Measurements from ENCODE around the gene LIMCH1. TPM values are rescaled to one million over a fixed set of nuclear protein-coding genes. Genes with fewer than 3 reads are reported as not detected.

LIMCH1 gene
- total RNA-seq, 2 experiments from 2014 or later: not detected

DNA sequence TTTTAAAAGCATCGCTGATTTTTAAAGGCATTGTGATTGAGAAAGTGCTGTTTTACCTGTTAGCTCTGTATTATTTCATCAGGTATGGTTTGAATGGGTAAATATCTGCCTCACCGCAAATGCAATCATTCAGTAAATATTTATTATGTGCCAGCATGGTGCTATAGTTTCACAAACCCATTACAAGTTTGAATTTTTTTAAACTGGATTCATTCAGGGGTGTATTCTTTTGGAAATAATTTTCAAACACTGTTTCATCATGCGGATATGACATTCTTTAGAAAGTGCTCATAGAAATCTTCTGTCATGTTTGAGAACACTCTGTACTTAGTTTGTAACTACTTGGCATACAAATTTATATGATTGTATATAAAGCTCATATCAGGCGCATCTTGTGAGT, 37.2 kb downstream of the LIMCH1 start:
- Mint-ChIP-seq H3K9me3 (no peaks in the 10 kb centered on the region), H3K4me3 (no peak overlapping the region), H3K27ac (no peak overlapping the region), H3K4me1 (ENCODE audit: low read depth) (no peaks in the 10 kb centered on the region), H3K27me3 (peaks cover 2% of the 10 kb centered on the region), H3K36me3 (ENCODE audit: low read depth) (no peaks in the 10 kb centered on the region)
- intact Hi-C loops (cut with micrococcal nuclease): no loop called here
- DNase-seq (no peak), ATAC-seq (no peak)
- ChIA-PET CTCF (no interaction called here), POLR2A (no interaction called here)
- TF ChIP-seq, protein P1, sequence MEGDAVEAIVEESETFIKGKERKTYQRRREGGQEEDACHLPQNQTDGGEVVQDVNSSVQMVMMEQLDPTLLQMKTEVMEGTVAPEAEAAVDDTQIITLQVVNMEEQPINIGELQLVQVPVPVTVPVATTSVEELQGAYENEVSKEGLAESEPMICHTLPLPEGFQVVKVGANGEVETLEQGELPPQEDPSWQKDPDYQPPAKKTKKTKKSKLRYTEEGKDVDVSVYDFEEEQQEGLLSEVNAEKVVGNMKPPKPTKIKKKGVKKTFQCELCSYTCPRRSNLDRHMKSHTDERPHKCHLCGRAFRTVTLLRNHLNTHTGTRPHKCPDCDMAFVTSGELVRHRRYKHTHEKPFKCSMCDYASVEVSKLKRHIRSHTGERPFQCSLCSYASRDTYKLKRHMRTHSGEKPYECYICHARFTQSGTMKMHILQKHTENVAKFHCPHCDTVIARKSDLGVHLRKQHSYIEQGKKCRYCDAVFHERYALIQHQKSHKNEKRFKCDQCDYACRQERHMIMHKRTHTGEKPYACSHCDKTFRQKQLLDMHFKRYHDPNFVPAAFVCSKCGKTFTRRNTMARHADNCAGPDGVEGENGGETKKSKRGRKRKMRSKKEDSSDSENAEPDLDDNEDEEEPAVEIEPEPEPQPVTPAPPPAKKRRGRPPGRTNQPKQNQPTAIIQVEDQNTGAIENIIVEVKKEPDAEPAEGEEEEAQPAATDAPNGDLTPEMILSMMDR (IDR thresholded peaks at IDR 0.05): no peak

DNA sequence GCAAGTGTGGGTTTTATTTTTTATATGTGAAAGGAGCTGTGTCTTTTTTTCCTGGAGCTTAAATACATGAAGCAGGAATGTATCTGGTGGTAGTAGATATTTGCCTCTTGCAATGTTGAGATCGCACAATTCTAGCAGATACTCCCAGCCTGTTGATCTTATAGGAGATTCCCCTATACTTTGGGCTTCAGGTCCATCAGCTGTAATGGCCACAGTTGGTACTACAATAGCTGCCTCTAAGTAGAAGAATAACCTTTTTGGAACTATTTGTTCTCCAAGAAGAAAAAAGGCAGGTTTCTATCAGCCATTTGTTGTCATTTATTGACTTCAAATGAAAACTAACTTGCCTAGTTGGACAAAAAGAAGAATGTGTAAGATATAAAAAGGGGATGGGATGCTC, 37.7 kb downstream of the LIMCH1 start:
- Mint-ChIP-seq H3K27me3 (peaks cover 2% of the 10 kb centered on the region), H3K4me3 (no peak overlapping the region), H3K4me1 (ENCODE audit: low read depth) (no peaks in the 10 kb centered on the region), H3K27ac (no peak overlapping the region), H3K9me3 (no peaks in the 10 kb centered on the region), H3K36me3 (ENCODE audit: low read depth) (no peaks in the 10 kb centered on the region)
- POLR2A ChIA-PET: no interaction called here
- TF ChIP-seq, protein P1 (IDR thresholded peaks at IDR 0.05): no peak
- DNase-seq (no peak), ATAC-seq (no peak)
- CTCF ChIA-PET: no interaction called here
- intact Hi-C loops (cut with micrococcal nuclease): no loop called here

DNA sequence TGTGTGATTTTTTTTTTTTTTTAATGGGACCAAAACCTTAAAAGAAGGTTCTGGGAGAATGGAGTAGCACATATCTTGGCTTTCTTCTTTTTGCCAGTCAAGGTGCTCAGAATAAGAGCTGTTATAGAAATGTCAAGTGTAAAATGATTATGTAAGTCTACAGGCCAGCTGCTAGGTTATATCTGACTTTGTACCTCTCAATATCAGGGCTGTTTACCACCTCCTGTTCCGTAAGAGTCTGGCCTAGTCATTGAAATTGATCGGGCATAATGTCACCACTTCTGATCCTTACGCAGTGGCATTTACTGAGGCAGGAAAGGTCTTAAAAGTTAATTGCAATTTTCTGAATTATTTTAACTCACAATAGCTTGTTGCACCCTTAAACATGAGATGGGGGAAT, 41.1 kb downstream of the LIMCH1 start:
- no peaks in the 10 kb centered on the region for H3K4me1 Mint-ChIP-seq (ENCODE audit: low read depth)
- ChIA-PET CTCF (no interaction called here), POLR2A (no interaction called here)
- no peak overlapping the region for H3K4me3 Mint-ChIP-seq
- TF ChIP-seq, protein P1 (IDR thresholded peaks at IDR 0.05): no peak
- H3K36me3 Mint-ChIP-seq (ENCODE audit: low read depth): no peaks in the 10 kb centered on the region
- no peak overlapping the region for H3K27ac Mint-ChIP-seq
- no peak for ATAC-seq
- intact Hi-C loops (cut with micrococcal nuclease): no loop called here
- no peak for DNase-seq
- peaks cover 4% of the 10 kb centered on the region for H3K27me3 Mint-ChIP-seq
- no peaks in the 10 kb centered on the region for H3K9me3 Mint-ChIP-seq

DNA sequence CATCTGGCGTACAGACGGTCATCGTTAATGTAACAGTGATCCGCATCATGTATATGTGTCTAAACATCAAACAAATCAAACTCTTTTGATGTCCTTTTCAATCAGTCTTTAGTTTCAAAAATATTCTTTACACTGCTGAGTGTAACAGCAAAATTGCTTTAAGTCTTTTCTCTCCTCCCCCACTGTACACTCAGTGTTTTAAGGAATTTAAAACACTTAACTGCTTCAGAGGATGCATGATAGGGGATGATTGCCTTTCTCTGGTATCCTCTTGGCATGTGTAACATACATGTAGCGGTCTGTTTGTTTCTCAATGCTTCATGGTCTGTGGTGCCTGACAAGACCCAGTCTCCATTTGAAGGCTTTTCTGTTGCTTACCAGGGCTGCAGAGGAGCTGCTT, 41.6 kb downstream of the LIMCH1 start:
- DNase-seq (no peak), ATAC-seq (no peak)
- ChIA-PET CTCF (no interaction called here), POLR2A (no interaction called here)
- Mint-ChIP-seq H3K36me3 (ENCODE audit: low read depth) (no peaks in the 10 kb centered on the region), H3K9me3 (no peaks in the 10 kb centered on the region), H3K27ac (no peak overlapping the region), H3K27me3 (peaks cover 4% of the 10 kb centered on the region), H3K4me1 (ENCODE audit: low read depth) (no peaks in the 10 kb centered on the region), H3K4me3 (no peak overlapping the region)
- TF ChIP-seq, protein P1 (IDR thresholded peaks at IDR 0.05): no peak
- intact Hi-C loops (cut with micrococcal nuclease): no loop called here

DNA sequence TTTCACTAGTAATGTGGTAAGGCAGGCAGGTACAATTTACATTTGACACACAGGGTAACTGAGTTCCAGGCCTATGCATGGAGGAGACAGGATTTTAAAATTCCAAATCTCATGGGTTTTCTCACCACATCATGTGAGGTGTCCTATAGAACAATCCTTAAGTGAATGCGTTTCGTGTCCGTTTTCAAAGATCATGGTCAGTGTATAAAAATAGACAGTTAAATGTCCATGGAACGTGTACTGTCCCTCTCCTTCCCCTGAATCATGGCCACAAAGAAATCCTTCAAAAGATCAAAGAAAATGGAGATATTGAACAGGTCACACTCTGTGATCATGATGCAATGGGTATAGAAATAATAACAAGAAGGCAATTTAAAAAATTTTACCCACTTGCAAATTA, 42.0 kb downstream of the LIMCH1 start:
- Mint-ChIP-seq H3K4me3 (no peak overlapping the region), H3K27ac (no peak overlapping the region), H3K27me3 (peaks cover 4% of the 10 kb centered on the region), H3K4me1 (ENCODE audit: low read depth) (no peaks in the 10 kb centered on the region), H3K36me3 (ENCODE audit: low read depth) (no peaks in the 10 kb centered on the region), H3K9me3 (peaks cover 2% of the 10 kb centered on the region)
- POLR2A ChIA-PET: no interaction called here
- ATAC-seq (no peak), DNase-seq (no peak)
- TF ChIP-seq, protein P1 (IDR thresholded peaks at IDR 0.05): no peak
- CTCF ChIA-PET: no interaction called here
- intact Hi-C loops (cut with micrococcal nuclease): no loop called here
